ENCODE measurements around the gene DNM1L. TPM values are rescaled to one million over a fixed set of nuclear protein-coding genes. Genes with fewer than 3 reads are reported as not detected.

The DNM1L gene
- total RNA-seq, 1 experiment from 2014 or later, result 79.8 TPM

DNA sequence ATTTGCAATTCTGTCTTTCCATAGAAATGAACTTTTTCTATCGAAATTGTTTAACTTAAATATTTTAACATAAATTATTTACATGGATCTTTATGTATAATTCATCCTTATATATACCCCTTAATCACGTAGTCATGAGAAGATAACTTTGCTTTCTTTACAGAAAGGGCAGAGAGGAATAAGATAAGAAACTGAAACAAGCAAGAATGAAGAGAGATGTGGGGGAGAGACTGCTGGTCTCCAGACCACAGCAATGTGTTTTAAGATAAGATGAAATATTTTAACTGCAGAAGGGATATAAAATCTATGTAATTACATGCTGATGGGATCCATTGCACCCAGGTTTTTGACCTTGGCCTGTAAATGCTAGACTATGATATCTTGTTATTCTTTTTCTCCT lies 34.7 kb upstream of the DNM1L start:
- no peak overlapping the region for H3T11ph ChIP-seq (ENCODE audit: low read length)
- no peak for DNase-seq
- no peaks in the 10 kb centered on the region for H3K4me1 ChIP-seq (ENCODE audit: insufficient read depth, low read length)
- Mint-ChIP-seq H3K27me3 (ENCODE audit: low read depth) (no peaks in the 10 kb centered on the region), H3K27ac (no peak overlapping the region; a peak in 1 of 7 replicates), H3K4me1 (no peaks in the 10 kb centered on the region), H3K9me3 (no peaks in the 10 kb centered on the region), H3K4me3 (no peak overlapping the region), H3K36me3 (ENCODE audit: insufficient read depth in 1 of 3, low read depth in 3 of 3) (peaks cover 9 to 43% (median 34%) of the 10 kb centered on the region in 3 experiments; a peak in 6 of 7 replicates)
- H2BK120ac ChIP-seq (ENCODE audit: low read depth, low read length, poor library complexity, severe bottlenecking), result no peak overlapping the region
- H2AK5ac ChIP-seq (ENCODE audit: insufficient read length, low read length), result no peak overlapping the region
- no peaks in the 10 kb centered on the region for H3K9me3 ChIP-seq (ENCODE audit: control insufficient read depth, low read depth, low read length)
- H2AFZ ChIP-seq (ENCODE audit: low read length), result no peak overlapping the region
- H3K56ac ChIP-seq (ENCODE audit: insufficient read length, low read depth, low read length), result no peak overlapping the region
- no peak overlapping the region for H3K4ac ChIP-seq (ENCODE audit: low read depth, low read length)
- no peak overlapping the region for H3K9ac ChIP-seq (ENCODE audit: extremely low read depth, insufficient read length, low read length)
- no peaks in the 10 kb centered on the region for H3K79me1 ChIP-seq (ENCODE audit: insufficient read depth, low read depth, low read length, poor library complexity, severe bottlenecking)
- H3K4me2 ChIP-seq (ENCODE audit: insufficient read depth, insufficient read length, low read length), result no peak overlapping the region
- H3K79me2 ChIP-seq (ENCODE audit: insufficient read depth, low read length), result no peaks in the 10 kb centered on the region
- TF ChIP-seq, protein P1, sequence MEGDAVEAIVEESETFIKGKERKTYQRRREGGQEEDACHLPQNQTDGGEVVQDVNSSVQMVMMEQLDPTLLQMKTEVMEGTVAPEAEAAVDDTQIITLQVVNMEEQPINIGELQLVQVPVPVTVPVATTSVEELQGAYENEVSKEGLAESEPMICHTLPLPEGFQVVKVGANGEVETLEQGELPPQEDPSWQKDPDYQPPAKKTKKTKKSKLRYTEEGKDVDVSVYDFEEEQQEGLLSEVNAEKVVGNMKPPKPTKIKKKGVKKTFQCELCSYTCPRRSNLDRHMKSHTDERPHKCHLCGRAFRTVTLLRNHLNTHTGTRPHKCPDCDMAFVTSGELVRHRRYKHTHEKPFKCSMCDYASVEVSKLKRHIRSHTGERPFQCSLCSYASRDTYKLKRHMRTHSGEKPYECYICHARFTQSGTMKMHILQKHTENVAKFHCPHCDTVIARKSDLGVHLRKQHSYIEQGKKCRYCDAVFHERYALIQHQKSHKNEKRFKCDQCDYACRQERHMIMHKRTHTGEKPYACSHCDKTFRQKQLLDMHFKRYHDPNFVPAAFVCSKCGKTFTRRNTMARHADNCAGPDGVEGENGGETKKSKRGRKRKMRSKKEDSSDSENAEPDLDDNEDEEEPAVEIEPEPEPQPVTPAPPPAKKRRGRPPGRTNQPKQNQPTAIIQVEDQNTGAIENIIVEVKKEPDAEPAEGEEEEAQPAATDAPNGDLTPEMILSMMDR (conservative IDR thresholded peaks at IDR 0.05), result no peak
- H2BK12ac ChIP-seq (ENCODE audit: insufficient read length, low read depth, low read length), result no peak overlapping the region
- H3K27me3 ChIP-seq (ENCODE audit: insufficient read depth, low read length), result no peaks in the 10 kb centered on the region
- H4K5ac ChIP-seq (ENCODE audit: insufficient read length, low read depth, low read length), result no peak overlapping the region
- no peak overlapping the region for H4K91ac ChIP-seq (ENCODE audit: insufficient read length, low read depth, low read length)
- H3K18ac ChIP-seq (ENCODE audit: insufficient read length, low read depth, low read length), result no peak overlapping the region
- H3K27ac ChIP-seq (ENCODE audit: insufficient read length, low read depth, low read length), result no peak overlapping the region
- no peaks in the 10 kb centered on the region for H4K20me1 ChIP-seq (ENCODE audit: control insufficient read depth, insufficient read depth, insufficient read length)
- WGBS (ENCODE audit: extremely low coverage, insufficient read length, low lambda C conversion rate), result no CpG with 5 or more reads among the region's 2 CpGs
- H2BK5ac ChIP-seq (ENCODE audit: insufficient read length, low read length), result no peak overlapping the region
- no peak overlapping the region for H3K14ac ChIP-seq (ENCODE audit: insufficient read depth, low read length)
- H4K8ac ChIP-seq (replicated peaks; ENCODE audit: insufficient read length, low read depth, low read length), result no peak overlapping the region
- H2BK20ac ChIP-seq (ENCODE audit: low read depth, low read length, poor library complexity, severe bottlenecking), result no peak overlapping the region
- H3K23me2 ChIP-seq (ENCODE audit: insufficient read length, low read depth, low read length, poor library complexity, severe bottlenecking), result no peaks in the 10 kb centered on the region
- no peak overlapping the region for H3K23ac ChIP-seq (ENCODE audit: insufficient read length, low read depth, low read length)
- H2BK15ac ChIP-seq (ENCODE audit: low read depth, low read length), result no peak overlapping the region

All from H9 (cell line).